Measurements from ENCODE around the gene METAP2. TPM values are rescaled to one million over a fixed set of nuclear protein-coding genes. Genes with fewer than 3 reads are reported as not detected.

METAP2 gene
- 51.0 TPM for total RNA-seq

GRCh38 chr12:95473884-95474659, at the start of gene METAP2:
TSS of gene METAP2 (plus strand) at chr12:95474152. CDS start at chr12:95474180, 28 bp downstream.

GRCh38 chr12:95551305-95551704, 77.4 kb downstream of the METAP2 start, which contains the start of gene USP44:
TSS of gene USP44 (minus strand) at chr12:95551476. CDS start at chr12:95534256, 17,220 bp downstream.

Small RNA genes lying within 50 kb of the gene (small RNA-seq; reads per million reads assigned to genes)
- not detected for gene RNU6-735P

Other genes starting within 250 kb of the METAP2 start
- gene USP44, start 77.3 kb downstream of the METAP2 start, total RNA-seq, result 4.4 TPM